ENCODE results near the gene TIAM2. TPM values are rescaled to one million over a fixed set of nuclear protein-coding genes. Genes with fewer than 3 reads are reported as not detected.

TIAM2 gene
- total RNA-seq, 4 donors from 2014 or later = 8.6 to 17.0 (median 14.8) TPM

GRCh38 chr6:155088856-155089255 lies 93.7 kb downstream of the TIAM2 start:
- H3K36me3 ChIP-seq = no peaks in the 10 kb centered on the region
- DNase-seq (ENCODE audit: extremely low spot score) = no peak
- no peaks in the 10 kb centered on the region for H3K4me1 ChIP-seq
- no peak overlapping the region for H3K4me3 ChIP-seq
- intact Hi-C loops (cut with DNase I) = no loop called here
- no peaks in the 10 kb centered on the region for H3K27me3 ChIP-seq
- H3K27ac ChIP-seq (replicated peaks in 1 of 4) = no peak overlapping the region
- WGBS = 83% methylated on average over 1 of the region's 1 CpG
- TF ChIP-seq CTCF (IDR thresholded peaks at IDR 0.05) (no peak), POLR2AphosphoS5 (IDR thresholded peaks at IDR 0.05) (no peak), EP300 (IDR thresholded peaks at IDR 0.05) (no peak), POLR2A (IDR thresholded peaks at IDR 0.05; ENCODE audit: low read depth) (no peak)
- H3K9me3 ChIP-seq = no peaks in the 10 kb centered on the region

GRCh38 chr6:155089746-155090145 lies 94.6 kb downstream of the TIAM2 start:
- Histone ChIP-seq H3K36me3 (no peaks in the 10 kb centered on the region), H3K4me3 (no peak overlapping the region), H3K27ac (replicated peaks in 1 of 4) (no peak overlapping the region), H3K4me1 (no peaks in the 10 kb centered on the region), H3K9me3 (no peaks in the 10 kb centered on the region), H3K27me3 (no peaks in the 10 kb centered on the region)
- TF ChIP-seq CTCF (IDR thresholded peaks at IDR 0.05) (no peak), POLR2A (IDR thresholded peaks at IDR 0.05; ENCODE audit: low read depth) (no peak), POLR2AphosphoS5 (IDR thresholded peaks at IDR 0.05) (no peak), EP300 (IDR thresholded peaks at IDR 0.05) (no peak)
- no peak for DNase-seq (ENCODE audit: extremely low spot score)
- intact Hi-C loops (cut with DNase I) = no loop called here
- 95% methylated on average over 4 of the region's 4 CpGs for WGBS

GRCh38 chr6:155090166-155090565 lies 95.1 kb downstream of the TIAM2 start:
- intact Hi-C loops (cut with DNase I) = no loop called here
- H3K4me3 ChIP-seq = no peak overlapping the region
- no peak overlapping the region for H3K27ac ChIP-seq (replicated peaks in 1 of 4)
- 82% methylated on average over 1 of the region's 1 CpG for WGBS
- no peaks in the 10 kb centered on the region for H3K4me1 ChIP-seq
- H3K27me3 ChIP-seq = no peaks in the 10 kb centered on the region
- no peaks in the 10 kb centered on the region for H3K36me3 ChIP-seq
- H3K9me3 ChIP-seq = no peaks in the 10 kb centered on the region
- TF ChIP-seq CTCF (IDR thresholded peaks at IDR 0.05) (no peak), EP300 (IDR thresholded peaks at IDR 0.05) (no peak), POLR2AphosphoS5 (IDR thresholded peaks at IDR 0.05) (no peak), POLR2A (IDR thresholded peaks at IDR 0.05; ENCODE audit: low read depth) (no peak)
- DNase-seq (ENCODE audit: extremely low spot score) = no peak

- Histone ChIP-seq H3K27me3 (no peaks in the 10 kb centered on the region), H3K36me3 (no peaks in the 10 kb centered on the region), H3K4me3 (no peak overlapping the region), H3K4me1 (no peaks in the 10 kb centered on the region), H3K9me3 (no peaks in the 10 kb centered on the region), H3K27ac (replicated peaks in 1 of 4) (no peak overlapping the region)
- TF ChIP-seq POLR2A (IDR thresholded peaks at IDR 0.05; ENCODE audit: low read depth) (no peak), POLR2AphosphoS5 (IDR thresholded peaks at IDR 0.05) (no peak), CTCF (IDR thresholded peaks at IDR 0.05) (no peak), EP300 (IDR thresholded peaks at IDR 0.05) (no peak)
- 93% methylated on average over 10 of the region's 10 CpGs for WGBS
- no peak for DNase-seq (ENCODE audit: extremely low spot score)
- intact Hi-C loops (cut with DNase I) = no loop called here
Measured at GRCh38 chr6:155091756-155092155, 96.6 kb downstream of the TIAM2 start.

- DNase-seq (ENCODE audit: extremely low spot score) = no peak
- no peak overlapping the region for H3K27ac ChIP-seq (replicated peaks in 1 of 4)
- H3K9me3 ChIP-seq = no peaks in the 10 kb centered on the region
- 85% methylated on average over 6 of the region's 7 CpGs for WGBS
- intact Hi-C loops (cut with DNase I) = no loop called here
- H3K36me3 ChIP-seq = no peaks in the 10 kb centered on the region
- H3K4me1 ChIP-seq = no peaks in the 10 kb centered on the region
- no peak overlapping the region for H3K4me3 ChIP-seq
- TF ChIP-seq EP300 (IDR thresholded peaks at IDR 0.05) = no peak
- no peak for TF ChIP-seq POLR2AphosphoS5 (IDR thresholded peaks at IDR 0.05)
- no peak for TF ChIP-seq POLR2A (IDR thresholded peaks at IDR 0.05; ENCODE audit: low read depth)
- TF ChIP-seq CTCF (IDR thresholded peaks at IDR 0.05) = no peak
- H3K27me3 ChIP-seq = no peaks in the 10 kb centered on the region
Measured at GRCh38 chr6:155093430-155093829, 98.3 kb downstream of the TIAM2 start.

Measured in esophagus muscularis mucosa (tissue), 4 donors.